ENCODE results near the gene ICAM3. TPM values are rescaled to one million over a fixed set of nuclear protein-coding genes. Genes with fewer than 3 reads are reported as not detected.

The ICAM3 gene
- total and polyA plus RNA-seq, 10 of the 15 experiments (the other 5 are each of a cell fraction or from before 2014, with no cell fraction given): 5.5 to 152 (median 90.7) TPM

DNA sequence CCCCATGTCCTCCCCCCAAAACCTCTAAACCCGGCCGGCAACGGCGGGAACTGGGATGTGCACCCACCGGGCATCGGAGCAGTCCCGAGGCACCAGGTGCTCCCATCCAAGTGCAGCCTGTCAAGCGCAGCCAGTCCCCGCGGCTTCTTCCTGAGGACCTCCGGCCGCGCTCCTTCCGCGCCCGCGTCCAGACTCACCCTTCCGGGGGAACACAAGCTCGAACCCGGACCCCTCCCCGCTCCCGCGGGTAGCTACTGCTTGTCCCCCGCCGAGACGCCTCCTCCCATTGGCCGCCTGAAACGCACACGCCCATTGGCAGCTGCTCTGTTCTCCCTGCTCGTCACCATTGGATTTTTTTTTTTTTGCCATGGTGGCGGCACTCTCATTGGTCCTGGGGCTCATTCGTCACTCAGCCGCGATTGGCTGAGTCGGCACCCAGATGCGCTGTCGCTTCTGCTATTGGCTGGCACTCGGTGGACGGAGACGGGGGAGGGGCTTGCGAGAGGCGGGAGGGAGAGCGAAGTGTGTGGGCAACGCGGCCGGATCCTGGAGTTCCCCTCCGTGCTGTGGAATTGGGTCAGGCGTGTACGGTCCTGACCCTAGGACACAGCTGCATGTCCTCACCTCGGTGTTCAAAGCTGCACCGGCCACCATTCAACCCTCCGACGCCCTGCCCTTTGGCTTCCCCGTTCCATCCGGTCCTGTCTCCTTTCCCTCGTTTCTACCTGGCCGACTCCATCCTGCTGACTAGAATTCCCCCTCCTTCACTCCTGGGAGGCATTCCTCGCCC is 41.1 kb upstream of the ICAM3 start, which contains the start of gene TYK2 (continued):
- TF ChIP-seq, protein P1, sequence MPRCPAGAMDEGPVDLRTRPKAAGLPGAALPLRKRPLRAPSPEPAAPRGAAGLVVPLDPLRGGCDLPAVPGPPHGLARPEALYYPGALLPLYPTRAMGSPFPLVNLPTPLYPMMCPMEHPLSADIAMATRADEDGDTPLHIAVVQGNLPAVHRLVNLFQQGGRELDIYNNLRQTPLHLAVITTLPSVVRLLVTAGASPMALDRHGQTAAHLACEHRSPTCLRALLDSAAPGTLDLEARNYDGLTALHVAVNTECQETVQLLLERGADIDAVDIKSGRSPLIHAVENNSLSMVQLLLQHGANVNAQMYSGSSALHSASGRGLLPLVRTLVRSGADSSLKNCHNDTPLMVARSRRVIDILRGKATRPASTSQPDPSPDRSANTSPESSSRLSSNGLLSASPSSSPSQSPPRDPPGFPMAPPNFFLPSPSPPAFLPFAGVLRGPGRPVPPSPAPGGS (IDR thresholded peaks at IDR 0.05; ENCODE audit: borderline replicate concordance, insufficient read depth, low read depth, low read length, poor library complexity, severe bottlenecking): no peak
- TF ChIP-seq, protein P2, sequence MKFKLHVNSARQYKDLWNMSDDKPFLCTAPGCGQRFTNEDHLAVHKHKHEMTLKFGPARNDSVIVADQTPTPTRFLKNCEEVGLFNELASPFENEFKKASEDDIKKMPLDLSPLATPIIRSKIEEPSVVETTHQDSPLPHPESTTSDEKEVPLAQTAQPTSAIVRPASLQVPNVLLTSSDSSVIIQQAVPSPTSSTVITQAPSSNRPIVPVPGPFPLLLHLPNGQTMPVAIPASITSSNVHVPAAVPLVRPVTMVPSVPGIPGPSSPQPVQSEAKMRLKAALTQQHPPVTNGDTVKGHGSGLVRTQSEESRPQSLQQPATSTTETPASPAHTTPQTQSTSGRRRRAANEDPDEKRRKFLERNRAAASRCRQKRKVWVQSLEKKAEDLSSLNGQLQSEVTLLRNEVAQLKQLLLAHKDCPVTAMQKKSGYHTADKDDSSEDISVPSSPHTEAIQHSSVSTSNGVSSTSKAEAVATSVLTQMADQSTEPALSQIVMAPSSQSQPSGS (IDR thresholded peaks at IDR 0.05; ENCODE audit: low read length): no peak
- no peak for TF ChIP-seq MTA3 (IDR thresholded peaks at IDR 0.05; ENCODE audit: borderline replicate concordance, low read length)
- peak; percentile 92 for TF ChIP-seq POLR2A (IDR thresholded peaks at IDR 0.05; ENCODE audit: low read depth, low read length)
- TF ChIP-seq SIX5 (IDR thresholded peaks at IDR 0.05; ENCODE audit: low read depth, low read length, severe bottlenecking): no peak
- TF ChIP-seq CREB1 (IDR thresholded peaks at IDR 0.05; ENCODE audit: low read depth): peak; percentile 97
- TF ChIP-seq TBL1XR1 (IDR thresholded peaks at IDR 0.05; ENCODE audit: low read depth, low read length): no peak
- TF ChIP-seq ZZZ3 (IDR thresholded peaks at IDR 0.05; ENCODE audit: control insufficient read depth, insufficient read length, low read depth): no peak
- TF ChIP-seq, protein P3, sequence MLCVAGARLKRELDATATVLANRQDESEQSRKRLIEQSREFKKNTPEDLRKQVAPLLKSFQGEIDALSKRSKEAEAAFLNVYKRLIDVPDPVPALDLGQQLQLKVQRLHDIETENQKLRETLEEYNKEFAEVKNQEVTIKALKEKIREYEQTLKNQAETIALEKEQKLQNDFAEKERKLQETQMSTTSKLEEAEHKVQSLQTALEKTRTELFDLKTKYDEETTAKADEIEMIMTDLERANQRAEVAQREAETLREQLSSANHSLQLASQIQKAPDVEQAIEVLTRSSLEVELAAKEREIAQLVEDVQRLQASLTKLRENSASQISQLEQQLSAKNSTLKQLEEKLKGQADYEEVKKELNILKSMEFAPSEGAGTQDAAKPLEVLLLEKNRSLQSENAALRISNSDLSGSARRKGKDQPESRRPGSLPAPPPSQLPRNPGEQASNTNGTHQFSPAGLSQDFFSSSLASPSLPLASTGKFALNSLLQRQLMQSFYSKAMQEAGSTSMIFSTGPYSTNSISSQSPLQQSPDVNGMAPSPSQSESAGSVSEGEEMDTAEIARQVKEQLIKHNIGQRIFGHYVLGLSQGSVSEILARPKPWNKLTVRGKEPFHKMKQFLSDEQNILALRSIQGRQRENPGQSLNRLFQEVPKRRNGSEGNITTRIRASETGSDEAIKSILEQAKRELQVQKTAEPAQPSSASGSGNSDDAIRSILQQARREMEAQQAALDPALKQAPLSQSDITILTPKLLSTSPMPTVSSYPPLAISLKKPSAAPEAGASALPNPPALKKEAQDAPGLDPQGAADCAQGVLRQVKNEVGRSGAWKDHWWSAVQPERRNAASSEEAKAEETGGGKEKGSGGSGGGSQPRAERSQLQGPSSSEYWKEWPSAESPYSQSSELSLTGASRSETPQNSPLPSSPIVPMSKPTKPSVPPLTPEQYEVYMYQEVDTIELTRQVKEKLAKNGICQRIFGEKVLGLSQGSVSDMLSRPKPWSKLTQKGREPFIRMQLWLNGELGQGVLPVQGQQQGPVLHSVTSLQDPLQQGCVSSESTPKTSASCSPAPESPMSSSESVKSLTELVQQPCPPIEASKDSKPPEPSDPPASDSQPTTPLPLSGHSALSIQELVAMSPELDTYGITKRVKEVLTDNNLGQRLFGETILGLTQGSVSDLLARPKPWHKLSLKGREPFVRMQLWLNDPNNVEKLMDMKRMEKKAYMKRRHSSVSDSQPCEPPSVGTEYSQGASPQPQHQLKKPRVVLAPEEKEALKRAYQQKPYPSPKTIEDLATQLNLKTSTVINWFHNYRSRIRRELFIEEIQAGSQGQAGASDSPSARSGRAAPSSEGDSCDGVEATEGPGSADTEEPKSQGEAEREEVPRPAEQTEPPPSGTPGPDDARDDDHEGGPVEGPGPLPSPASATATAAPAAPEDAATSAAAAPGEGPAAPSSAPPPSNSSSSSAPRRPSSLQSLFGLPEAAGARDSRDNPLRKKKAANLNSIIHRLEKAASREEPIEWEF (IDR thresholded peaks at IDR 0.05; ENCODE audit: insufficient replicate concordance, low read depth, low read length): no peak
- no peak for TF ChIP-seq RBBP5 (conservative IDR thresholded peaks at IDR 0.05)
- TF ChIP-seq SUZ12 (IDR thresholded peaks at IDR 0.05; ENCODE audit: unreplicated experiment): no peak
- TF ChIP-seq CEBPB (IDR thresholded peaks at IDR 0.05; ENCODE audit: borderline replicate concordance in 1 of 2, low read depth in 2 of 2, low read length in 2 of 2): no peak
- TF ChIP-seq, protein P4, sequence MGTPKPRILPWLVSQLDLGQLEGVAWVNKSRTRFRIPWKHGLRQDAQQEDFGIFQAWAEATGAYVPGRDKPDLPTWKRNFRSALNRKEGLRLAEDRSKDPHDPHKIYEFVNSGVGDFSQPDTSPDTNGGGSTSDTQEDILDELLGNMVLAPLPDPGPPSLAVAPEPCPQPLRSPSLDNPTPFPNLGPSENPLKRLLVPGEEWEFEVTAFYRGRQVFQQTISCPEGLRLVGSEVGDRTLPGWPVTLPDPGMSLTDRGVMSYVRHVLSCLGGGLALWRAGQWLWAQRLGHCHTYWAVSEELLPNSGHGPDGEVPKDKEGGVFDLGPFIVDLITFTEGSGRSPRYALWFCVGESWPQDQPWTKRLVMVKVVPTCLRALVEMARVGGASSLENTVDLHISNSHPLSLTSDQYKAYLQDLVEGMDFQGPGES (IDR thresholded peaks at IDR 0.05): peak; percentile 95
- no peak for TF ChIP-seq ZNF622 (IDR thresholded peaks at IDR 0.05)
- no peak for TF ChIP-seq CBX3 (IDR thresholded peaks at IDR 0.05; ENCODE audit: borderline replicate concordance, low read depth)
- TF ChIP-seq NFXL1 (IDR thresholded peaks at IDR 0.05; ENCODE audit: borderline replicate concordance): no peak
- TF ChIP-seq CHD2 (IDR thresholded peaks at IDR 0.05; ENCODE audit: borderline replicate concordance, low read depth, low read length): peak; percentile 96
- no peak for TF ChIP-seq HDAC2 (IDR thresholded peaks at IDR 0.05)
